ENCODE measurements around the gene MED28.

Gene MED28

DNA sequence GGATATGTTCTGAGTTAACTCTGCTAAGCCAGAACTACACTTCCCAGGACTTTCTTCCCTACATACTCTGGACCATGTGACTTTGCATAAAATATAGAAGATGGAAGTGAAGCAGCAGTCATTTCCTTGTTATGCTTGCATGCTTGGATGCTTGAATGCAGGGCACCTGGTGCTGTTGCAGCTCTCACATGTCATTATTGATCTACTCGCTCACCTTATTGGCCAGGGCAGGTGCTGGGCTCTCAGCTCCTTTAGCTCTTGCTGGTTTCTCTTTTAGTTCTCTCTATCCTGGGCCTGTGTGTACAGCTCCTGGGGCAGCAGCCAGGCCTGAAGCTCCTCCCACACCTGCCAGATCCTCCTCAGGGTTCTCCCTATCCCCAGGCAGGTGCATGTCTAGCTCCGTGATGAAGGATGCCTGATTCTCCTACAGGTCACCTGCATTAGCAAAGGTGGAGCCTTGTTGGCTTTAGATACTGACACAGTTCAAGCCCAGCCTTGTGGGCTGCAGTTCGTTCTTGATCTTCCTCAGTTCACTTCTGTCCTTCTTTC lies 53.3 kb downstream of the MED28 start:
- DNase-seq, result no peak

DNA sequence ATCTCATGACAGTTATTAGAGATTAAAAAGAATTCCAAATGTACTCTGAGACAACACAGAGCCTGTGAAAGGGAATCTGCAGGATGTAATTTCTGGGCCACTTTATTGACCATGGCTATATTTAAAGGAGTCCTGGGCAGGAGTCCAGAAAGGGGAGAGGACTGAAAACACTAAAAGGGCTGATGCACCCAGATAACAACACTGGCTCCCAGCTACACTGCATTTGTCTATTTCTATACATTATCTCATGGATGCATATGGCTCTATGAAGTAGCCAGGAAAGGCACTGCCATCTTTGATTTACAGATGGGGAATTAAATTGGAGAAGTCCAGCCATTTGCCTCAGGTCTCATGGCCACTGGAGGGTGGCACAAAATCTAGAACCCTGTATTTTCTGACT lies 56.0 kb downstream of the MED28 start:
- no peak for DNase-seq

DNA sequence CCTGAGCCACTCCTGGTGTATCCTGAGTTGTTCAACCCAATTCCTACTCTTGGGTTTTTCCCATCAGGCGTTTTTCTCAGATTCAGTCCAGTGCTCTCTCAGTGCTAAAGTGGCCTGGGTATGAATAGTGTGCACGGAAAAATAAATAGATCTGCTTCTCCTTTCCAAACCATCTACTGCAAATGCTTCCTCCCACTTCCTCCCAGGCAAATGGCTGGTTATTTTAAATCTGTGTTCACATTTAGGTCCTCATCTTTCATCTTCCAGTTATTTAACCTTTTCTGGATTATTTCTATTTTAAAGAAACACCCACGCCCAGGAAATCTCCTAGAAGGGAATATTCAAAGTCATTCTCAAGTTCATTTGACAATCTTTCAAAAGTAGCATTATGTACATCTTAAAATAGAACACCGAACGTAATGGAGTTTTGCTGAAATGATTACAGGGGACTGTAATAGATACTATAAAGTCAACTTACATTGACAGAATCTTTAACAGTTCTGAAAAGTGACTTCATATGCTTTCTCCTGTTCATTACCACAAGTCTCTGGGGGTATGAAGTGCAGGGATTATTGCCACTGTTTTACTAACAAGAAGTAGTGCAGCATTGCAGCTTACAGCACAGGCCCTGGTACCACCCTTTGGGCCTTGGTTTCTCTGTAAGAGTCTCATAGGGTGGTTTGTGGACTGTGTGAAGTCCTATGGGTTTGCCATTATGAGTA lies 66.3 kb downstream of the MED28 start:
- DNase-seq, result no peak

DNA sequence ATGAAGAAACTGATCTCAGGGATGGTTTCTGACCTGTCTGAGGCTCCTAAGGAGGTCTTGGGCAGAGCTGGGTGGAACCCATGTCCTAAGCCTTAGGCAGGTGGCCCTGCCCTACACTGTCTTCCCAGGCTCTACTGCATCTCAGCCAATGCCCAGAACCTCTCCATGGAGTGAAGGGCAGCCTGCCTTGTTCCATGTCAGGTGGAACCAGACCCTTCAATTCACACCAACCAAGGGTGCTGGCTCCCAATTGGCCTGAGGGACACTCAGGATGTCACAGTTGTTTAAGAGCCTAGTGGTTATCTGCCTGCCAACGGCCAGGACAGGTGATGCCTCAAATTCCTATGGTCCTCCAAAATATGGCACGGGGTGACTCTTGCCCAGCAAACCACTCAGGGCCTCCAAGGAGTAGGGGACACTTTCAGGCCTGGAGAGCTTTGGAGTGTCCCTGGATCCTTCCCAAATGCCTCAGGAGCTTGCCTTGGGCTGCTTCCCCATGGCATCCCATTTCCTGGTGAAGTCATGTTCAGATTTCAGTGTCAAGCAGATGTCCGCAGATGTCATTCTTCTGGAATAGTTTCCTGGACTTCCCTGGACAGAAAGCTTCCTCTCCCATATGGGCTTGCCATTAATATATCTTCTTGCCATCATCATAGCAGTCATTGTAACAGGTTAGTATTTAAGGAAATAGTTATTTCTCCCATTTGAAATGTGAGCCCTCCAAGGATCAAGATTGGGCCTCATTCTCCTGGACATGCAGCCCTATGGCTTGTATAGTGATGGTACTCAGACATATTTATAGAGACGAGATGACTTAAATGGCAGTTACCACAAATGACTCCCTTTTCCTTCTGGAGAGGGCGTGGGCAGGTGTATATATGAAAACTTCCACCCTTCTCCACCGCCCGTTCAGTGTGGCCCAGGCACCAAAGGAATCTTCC lies 67.1 kb downstream of the MED28 start:
- DNase-seq, result no peak

DNA sequence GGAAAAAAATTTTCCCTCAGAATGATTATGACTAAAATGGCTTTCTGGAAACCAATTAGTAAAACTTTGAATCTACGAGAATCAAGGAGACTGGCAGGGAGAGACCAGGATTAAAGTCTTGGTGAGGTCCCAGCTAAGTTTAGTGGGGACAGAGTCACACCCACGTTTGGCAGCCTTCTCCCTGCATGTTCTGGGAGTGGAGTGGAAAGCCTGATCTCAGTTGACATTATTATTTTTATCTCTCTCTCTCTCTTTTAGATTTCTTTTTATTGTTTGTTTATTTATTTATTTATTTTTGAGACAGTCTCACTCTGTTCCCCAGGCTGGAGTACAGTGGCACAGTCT lies 67.8 kb downstream of the MED28 start:
- no peak for DNase-seq
